GM11168 (cell line): Measurements from ENCODE around the gene HDAC1.
"Not testable (repeated sequence)": the region's sequence is repeated elsewhere in the genome, so short reads cannot be mapped to it uniquely, and the experiment has no call there.

Source experiments
- in situ Hi-C: fragments of 300-500 bp; cut with MboI; formaldehyde crosslinking; loops from one replicate; pipeline ENCODE4 v1.12.0; 2022; ENCODE audit warnings: low sequenced_read_pairs; ENCODE audit not compliant: unreplicated experiment

The HDAC1 gene

DNA sequence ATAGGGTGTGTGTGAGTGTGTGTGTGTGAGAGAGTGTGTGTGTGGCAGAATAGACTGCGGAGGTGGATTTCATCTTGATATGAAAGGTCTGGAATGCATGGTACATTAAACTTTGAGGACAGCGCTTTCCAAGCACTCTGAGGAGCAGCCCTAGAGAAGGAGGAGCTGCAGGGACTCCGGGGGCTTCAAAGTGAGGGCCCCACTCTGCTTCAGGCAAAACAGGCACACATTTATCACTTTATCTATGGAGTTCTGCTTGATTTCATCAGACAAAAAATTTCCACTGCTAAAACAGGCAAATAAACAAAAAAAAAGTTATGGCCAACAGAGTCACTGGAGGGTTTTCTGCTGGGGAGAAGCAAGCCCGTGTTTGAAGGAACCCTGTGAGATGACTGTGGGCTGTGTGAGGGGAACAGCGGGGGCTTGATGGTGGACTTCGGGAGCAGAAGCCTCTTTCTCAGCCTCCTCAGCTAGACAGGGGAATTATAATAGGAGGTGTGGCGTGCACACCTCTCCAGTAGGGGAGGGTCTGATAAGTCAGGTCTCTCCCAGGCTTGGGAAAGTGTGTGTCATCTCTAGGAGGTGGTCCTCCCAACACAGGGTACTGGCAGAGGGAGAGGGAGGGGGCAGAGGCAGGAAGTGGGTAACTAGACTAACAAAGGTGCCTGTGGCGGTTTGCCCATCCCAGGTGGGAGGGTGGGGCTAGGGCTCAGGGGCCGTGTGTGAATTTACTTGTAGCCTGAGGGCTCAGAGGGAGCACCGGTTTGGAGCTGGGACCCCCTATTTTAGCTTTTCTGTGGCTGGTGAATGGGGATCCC lies 18.3 kb upstream of the HDAC1 start:
- in situ Hi-C loops, result no loop called here

GRCh38 chr1:32274646-32275340 lies 17.1 kb upstream of the HDAC1 start:
- in situ Hi-C loops, result no loop called here

- in situ Hi-C loops, result no loop called here
Observed at GRCh38 chr1:32275424-32275823, 16.5 kb upstream of the HDAC1 start.

- in situ Hi-C loops, result no loop called here
Observed at GRCh38 chr1:32276032-32276782, 15.7 kb upstream of the HDAC1 start.

DNA sequence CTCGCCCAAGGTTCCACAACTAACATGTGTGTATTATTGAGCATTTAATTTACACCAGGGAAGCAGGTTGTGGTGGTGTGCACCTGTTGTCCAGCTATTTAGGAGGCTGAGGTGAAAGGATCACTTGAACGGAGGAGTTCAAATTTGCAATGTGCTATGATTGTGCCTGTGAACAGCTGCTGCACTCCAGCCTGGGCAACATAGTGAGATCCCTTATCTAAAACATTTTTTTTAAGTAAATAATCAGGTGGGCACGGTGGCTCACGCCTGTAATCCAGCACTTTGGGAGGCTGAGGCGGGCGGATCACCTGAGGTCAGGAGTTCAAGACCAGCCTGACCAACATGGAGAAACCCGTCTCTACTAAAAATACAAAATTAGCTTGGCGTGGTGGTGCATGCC lies 7.1 kb upstream of the HDAC1 start:
- in situ Hi-C loops, result not testable (repeated sequence)

DNA sequence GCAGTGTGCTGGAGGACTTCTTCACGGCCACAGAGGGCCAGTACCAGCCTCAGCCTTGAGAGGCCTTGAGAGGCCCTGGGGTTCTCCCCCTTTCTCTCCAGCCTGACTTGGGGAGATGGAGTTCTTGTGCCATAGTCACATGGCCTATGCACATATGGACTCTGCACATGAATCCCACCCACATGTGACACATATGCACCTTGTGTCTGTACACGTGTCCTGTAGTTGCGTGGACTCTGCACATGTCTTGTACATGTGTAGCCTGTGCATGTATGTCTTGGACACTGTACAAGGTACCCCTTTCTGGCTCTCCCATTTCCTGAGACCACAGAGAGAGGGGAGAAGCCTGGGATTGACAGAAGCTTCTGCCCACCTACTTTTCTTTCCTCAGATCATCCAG lies 6.2 kb upstream of the HDAC1 start:
- in situ Hi-C loops, result no loop called here

DNA sequence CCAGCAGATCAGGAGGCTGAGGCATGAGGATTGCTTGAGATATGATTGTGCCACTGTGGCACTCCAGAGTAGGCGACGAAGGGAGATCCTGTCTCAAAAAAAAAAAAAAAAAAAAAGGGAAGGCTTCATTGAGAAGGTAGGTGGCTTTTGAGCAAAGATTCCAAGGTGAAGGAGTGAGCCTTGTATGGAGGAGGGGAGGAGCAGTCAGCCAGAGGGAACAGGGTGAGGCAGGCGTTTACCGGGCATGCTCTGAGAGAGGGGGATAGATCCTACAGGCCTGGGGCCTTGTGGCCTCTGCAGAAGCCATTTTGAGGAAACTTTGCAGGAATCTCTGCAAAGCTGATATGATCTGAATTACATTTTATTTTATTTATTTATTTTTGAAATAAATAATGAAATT lies 5.1 kb upstream of the HDAC1 start:
- in situ Hi-C loops, result no loop called here

- in situ Hi-C loops, result no loop called here
Observed at GRCh38 chr1:32289256-32289655, 2.6 kb upstream of the HDAC1 start.

- in situ Hi-C loops, result no loop called here
Observed at GRCh38 chr1:32291145-32291707, 657 bp upstream of the HDAC1 start.

- in situ Hi-C loops, result not testable (repeated sequence)
Observed at GRCh38 chr1:32298211-32298610, 6.3 kb downstream of the HDAC1 start.

- in situ Hi-C loops, result no loop called here
Observed at GRCh38 chr1:32299327-32299726, 7.4 kb downstream of the HDAC1 start.

GRCh38 chr1:32303358-32303757 lies 11.5 kb downstream of the HDAC1 start:
- in situ Hi-C loops, result no loop called here

GRCh38 chr1:32303997-32304622 lies 12.2 kb downstream of the HDAC1 start:
- in situ Hi-C loops, result no loop called here

DNA sequence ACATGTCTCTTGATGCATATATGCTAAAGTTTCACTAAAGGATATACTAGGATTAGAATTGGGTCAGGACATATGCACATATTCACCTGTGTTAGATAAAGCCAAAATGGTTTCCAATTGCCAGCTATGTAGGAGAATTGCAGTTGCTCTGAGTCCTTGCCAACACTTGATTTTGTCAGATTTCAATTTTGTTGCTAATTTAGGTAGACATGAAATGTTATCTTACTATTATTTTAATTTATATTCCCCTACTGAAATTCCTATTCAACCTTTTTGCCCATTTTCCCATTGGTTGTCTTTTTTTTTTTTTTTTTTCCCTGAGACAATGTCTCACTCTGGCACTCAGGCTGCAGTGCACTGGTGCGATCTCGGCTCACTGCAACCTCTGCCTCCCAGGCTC lies 13.4 kb downstream of the HDAC1 start:
- in situ Hi-C loops, result loop anchor here (5.0 kb wide), 1 partner anchor 98 kb away; the partner anchor contains the start of genes DCDC2B and IQCC

GRCh38 chr1:32307324-32307723 lies 15.4 kb downstream of the HDAC1 start:
- in situ Hi-C loops, result loop anchor here (5.0 kb wide), 1 partner anchor 100 kb away; the partner anchor contains the start of genes DCDC2B and IQCC

DNA sequence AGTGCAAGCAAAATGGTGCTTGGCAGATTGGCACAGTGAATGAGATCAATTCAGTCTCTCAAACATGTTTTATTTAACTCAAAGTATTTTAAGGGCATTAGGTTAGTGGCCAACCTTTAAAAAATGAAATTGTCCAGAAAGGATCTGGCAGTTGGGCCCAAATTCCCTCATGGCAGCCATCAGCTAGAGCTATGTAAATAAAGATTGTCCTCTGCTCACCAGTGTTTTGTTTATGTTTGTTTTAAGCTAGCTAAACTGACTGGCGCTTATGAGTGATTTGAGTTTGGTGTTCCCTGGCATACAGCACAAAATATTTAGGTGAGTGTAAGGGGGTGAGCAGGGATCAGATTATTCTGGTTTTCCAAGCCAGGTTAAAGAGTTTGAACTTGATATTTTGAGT lies 18.1 kb downstream of the HDAC1 start:
- in situ Hi-C loops, result loop anchor here (5.0 kb wide), 1 partner anchor 103 kb away; the partner anchor contains the start of genes DCDC2B and IQCC

GRCh38 chr1:32311709-32312393 lies 20.0 kb downstream of the HDAC1 start:
- in situ Hi-C loops, result no loop called here

DNA sequence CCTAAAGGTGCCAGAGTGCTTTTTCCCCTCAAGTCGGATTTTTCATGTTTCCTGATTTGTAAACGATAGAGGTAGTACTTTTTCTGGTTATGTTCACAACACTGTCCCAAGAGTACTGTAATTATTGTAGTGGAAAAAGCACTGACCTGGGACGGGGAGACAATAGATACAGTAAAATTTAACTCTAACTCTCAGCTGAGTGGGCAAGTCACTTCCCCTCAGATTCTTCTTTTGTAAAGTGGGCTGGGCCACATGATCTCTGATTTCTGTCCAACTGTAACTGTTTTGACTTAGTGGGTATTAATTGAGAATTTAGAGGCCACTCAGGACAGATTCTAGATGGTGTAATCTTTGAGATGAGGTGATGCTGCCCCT lies 25.0 kb downstream of the HDAC1 start:
- in situ Hi-C loops, result no loop called here

GRCh38 chr1:32318127-32318869 lies 26.4 kb downstream of the HDAC1 start:
- in situ Hi-C loops, result no loop called here
